Measurements from ENCODE around the gene EDN2.

Gene EDN2

GRCh38 chr1:41438711-41439110, 45.8 kb downstream of the EDN2 start:
- no peak for DNase-seq (ENCODE audit: low read depth, low spot score)

- no peak for DNase-seq (ENCODE audit: low read depth, low spot score)
Measured at GRCh38 chr1:41437011-41437355, 47.5 kb downstream of the EDN2 start.

- no peak for DNase-seq (ENCODE audit: low read depth, low spot score)
Measured at GRCh38 chr1:41436281-41437010, 48.0 kb downstream of the EDN2 start.

DNA sequence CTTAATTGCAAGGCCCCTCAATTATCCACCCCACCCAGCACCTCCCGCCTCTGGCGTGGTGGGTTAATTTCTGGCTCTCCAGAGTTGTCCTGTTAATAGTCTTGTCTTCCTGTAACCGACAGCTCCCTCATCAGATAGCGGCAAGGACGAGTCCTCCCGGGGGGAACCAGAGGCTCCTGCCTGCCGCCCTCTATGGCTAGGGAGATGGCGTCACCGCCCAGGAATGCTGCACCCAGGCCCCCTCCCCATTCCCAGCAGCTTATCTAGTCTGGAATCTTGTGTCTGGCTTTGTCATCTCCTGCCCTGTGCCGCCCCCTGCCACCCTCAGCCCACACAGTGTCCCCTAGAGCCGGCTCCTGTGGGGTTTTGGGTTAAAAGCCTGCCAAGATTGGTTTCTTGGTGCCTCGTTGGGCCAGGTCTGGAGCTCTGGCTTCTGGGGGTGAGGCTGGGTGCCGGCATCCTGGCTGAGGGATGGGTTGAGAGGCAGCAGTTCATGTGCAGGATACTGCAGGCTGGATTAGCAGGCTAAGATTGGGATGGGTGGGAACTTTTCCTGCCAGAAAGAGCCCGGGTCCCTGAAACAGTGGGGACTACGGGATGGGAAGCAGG, 48.8 kb downstream of the EDN2 start:
- peak; percentile 83 for DNase-seq (ENCODE audit: low read depth, low spot score)

GRCh38 chr1:41434748-41435449, 49.6 kb downstream of the EDN2 start:
- DNase-seq (ENCODE audit: low read depth, low spot score) = no peak

GRCh38 chr1:41434306-41434705, 50.2 kb downstream of the EDN2 start:
- DNase-seq (ENCODE audit: low read depth, low spot score) = no peak

DNA sequence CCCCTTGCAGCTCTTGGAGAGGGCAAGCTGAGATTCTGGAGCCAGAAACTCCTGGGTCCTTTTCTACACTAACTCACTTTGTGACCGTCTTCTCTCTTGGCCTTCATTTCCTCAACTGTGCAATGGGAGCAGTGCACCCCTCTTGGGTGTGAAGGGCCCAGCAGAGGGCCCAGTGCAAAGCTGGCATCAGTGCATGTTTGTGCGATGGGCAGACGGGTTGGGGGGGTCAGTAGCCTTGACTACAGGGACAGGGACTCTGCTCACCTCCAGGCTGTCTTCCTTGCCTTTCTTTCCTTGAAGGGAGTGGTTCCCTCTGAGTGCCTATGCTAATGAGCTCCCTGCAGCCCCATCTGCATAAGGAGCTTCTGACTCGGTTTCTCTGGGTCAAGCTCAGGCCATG, 51.0 kb downstream of the EDN2 start:
- DNase-seq (ENCODE audit: low read depth, low spot score) = no peak

- DNase-seq (ENCODE audit: low read depth, low spot score) = peak; percentile 97
Measured at GRCh38 chr1:41432481-41433280, 51.8 kb downstream of the EDN2 start.

DNA sequence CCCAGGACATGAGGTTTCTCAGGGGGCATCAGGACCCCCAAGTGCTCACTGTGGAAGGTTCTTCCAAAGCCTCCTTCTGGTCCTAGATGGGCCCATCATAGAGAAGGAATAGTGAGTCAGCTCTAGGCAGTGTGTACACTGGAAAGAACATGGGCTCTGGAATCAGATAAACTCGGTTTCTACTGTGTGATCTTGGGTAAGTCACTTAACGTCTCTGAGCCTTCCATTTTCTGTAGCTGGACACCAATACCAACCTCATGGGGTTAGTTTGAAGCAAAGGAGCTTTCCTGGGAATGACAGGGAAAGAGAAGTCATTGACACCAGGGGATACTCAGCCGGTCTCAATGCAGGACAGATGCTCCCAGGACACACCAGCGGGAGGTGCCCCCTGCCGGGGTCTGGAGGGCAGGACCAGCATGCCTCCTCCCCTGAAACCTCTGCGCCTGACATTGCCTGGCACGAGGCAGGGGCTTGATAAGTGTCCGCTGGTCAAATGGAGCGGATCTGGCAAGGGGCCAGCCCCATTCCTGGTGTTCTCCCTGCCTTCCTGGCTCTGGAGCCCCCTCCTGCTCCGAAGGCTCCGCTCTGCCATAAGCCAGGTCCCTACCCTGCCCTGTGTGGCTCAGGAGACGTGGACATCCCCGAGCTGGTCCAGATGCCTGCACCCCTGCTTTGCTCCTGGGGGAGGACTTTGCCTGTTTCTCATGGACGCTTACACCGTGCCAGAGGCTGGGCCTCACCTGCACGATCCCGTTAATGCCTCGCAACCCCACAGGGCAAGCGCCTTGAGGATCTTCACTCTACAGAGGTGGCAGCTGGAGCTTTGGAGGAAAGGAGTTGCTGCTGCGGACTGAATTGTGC, 52.8 kb downstream of the EDN2 start:
- DNase-seq (ENCODE audit: low read depth, low spot score) = no peak

GRCh38 chr1:41430582-41430981, 53.9 kb downstream of the EDN2 start:
- DNase-seq (ENCODE audit: low read depth, low spot score) = no peak

GRCh38 chr1:41430069-41430468, 54.4 kb downstream of the EDN2 start:
- DNase-seq (ENCODE audit: low read depth, low spot score) = no peak

GRCh38 chr1:41429641-41430035, 54.8 kb downstream of the EDN2 start:
- DNase-seq (ENCODE audit: low read depth, low spot score) = no peak

Data from astrocyte of the hippocampus (primary cell).